Astrocyte (in vitro differentiated cells and primary cell): ENCODE results near the gene TNFRSF21.

Experiments used
- EZH2 ChIP-seq: IDR thresholded peaks from 2 replicates; pipeline ENCODE4 v1.6.1; 2012; ENCODE audit warnings: mild to moderate bottlenecking, low read length, inconsistent platforms; ENCODE audit not compliant: insufficient read depth
- TF ChIP-seq, protein P1 (sequence below): IDR thresholded peaks from 2 replicates; pipeline ENCODE4 v1.5.1; 2011; ENCODE audit warnings: low read depth, mild to moderate bottlenecking, inconsistent platforms, low read length, moderate library complexity; ENCODE audit not compliant: insufficient read depth

DNA sequence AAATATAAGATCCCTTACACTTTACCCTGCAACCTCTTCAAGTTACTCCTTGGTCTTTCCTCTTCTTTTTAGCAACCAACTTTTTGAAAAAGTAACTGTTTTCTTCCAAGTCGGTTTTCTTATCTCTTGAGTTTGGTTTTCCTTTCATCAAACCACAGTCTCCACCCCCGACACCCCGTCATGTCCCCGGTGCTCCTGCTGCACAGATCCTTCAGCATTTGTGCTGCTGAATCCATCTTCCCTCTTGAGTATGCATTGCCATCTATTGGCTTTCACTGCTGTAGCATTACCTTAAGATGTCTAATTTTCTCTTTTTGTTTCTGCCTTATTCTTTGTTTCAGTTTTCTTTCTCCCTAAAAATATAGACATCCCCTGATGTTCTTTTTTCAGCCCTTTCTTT lies 11.9 kb upstream of the TNFRSF21 start:
- TF ChIP-seq, protein P1, sequence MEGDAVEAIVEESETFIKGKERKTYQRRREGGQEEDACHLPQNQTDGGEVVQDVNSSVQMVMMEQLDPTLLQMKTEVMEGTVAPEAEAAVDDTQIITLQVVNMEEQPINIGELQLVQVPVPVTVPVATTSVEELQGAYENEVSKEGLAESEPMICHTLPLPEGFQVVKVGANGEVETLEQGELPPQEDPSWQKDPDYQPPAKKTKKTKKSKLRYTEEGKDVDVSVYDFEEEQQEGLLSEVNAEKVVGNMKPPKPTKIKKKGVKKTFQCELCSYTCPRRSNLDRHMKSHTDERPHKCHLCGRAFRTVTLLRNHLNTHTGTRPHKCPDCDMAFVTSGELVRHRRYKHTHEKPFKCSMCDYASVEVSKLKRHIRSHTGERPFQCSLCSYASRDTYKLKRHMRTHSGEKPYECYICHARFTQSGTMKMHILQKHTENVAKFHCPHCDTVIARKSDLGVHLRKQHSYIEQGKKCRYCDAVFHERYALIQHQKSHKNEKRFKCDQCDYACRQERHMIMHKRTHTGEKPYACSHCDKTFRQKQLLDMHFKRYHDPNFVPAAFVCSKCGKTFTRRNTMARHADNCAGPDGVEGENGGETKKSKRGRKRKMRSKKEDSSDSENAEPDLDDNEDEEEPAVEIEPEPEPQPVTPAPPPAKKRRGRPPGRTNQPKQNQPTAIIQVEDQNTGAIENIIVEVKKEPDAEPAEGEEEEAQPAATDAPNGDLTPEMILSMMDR = no peak
- no peak for TF ChIP-seq EZH2
